A549 (cell line): Measurements from ENCODE around the gene PKN2. TPM values are rescaled to one million over a fixed set of nuclear protein-coding genes. Genes with fewer than 3 reads are reported as not detected.
"Not testable (repeated sequence)": the region's sequence is repeated elsewhere in the genome, so short reads cannot be mapped to it uniquely, and the experiment has no call there.

ENCODE experiments used
- ATAC-seq, 2 experiments: fragments of 200-7000 bp in 1 of 2; fragments of >200 bp in 1 of 2; cut with Nextera tagmentation in 1 of 2; cut with Tn5 transposase in 1 of 2; 3 replicates each; pipeline versions ENCODE4 v1.8.0 to v1.9.1; 2018 to 2020; ENCODE audit warnings: mild to moderate bottlenecking in 1 of 2, moderate library complexity in 1 of 2
- CTCF ChIA-PET: fragments of 300-600 bp; sonication (Branson Sonifier 250); formaldehyde crosslinking; extraction: SDS; loops from one replicate; lab custom pipeline; 2021; ENCODE audit warnings: antibody characterized with exemption, inconsistent platforms; lab: Yijun Ruan, JAX
- POLR2A ChIA-PET: fragments of 350-600 bp; formaldehyde crosslinking; extraction: SDS; loops from one replicate; lab custom pipeline; 2021; ENCODE audit warnings: antibody characterized with exemption, inconsistent platforms; lab: Yijun Ruan, JAX
- DNase-seq, 2 experiments: peaks; one replicate each; pipeline versions ENCODE4 v3.0.0 to v3.0.0-alpha.2; 2011 to 2016; ENCODE audit warnings: low read depth in 1 of 2, low spot score in 1 of 2
- FAIRE-seq: peaks from 2 replicates; lab custom pipeline; 2011; peaks lifted over from hg19 to GRCh38; lab: Jason Lieb, UNC
- H3K27ac ChIP-seq, 2 experiments: fragments of >200 bp; sonication (Bioruptor Twin); formaldehyde crosslinking; 3 replicates each; pipeline ENCODE4 v1.5.1; 2016 to 2017
- H3K4me1 ChIP-seq: fragments of >200 bp; sonication (Bioruptor Twin); formaldehyde crosslinking; 3 replicates; pipeline ENCODE4 v1.6.1; 2016
- H3K4me2 ChIP-seq: fragments of >200 bp; sonication (Bioruptor Twin); formaldehyde crosslinking; 3 replicates; pipeline ENCODE4 v1.6.1; 2016
- H3K4me3 ChIP-seq: fragments of >200 bp; sonication (Bioruptor Twin); formaldehyde crosslinking; 3 replicates; pipeline ENCODE4 v1.5.1; 2016
- H3K9me3 ChIP-seq: fragments of >200 bp; sonication (Bioruptor Twin); formaldehyde crosslinking; 3 replicates; pipeline ENCODE4 v1.6.1; 2016
- ATOH8 ChIP-seq: fragments of 250-450 bp; sonication (Bioruptor Pico); IDR thresholded peaks from 2 replicates; pipeline ENCODE4 v1.5.0; 2020; ENCODE audit warnings: low read depth, mild to moderate bottlenecking, moderate library complexity
- BCL3 ChIP-seq: fragments of >200 bp; sonication (Bioruptor Twin); formaldehyde crosslinking; IDR thresholded peaks from 3 replicates; pipeline ENCODE4 v1.6.1; 2016
- CEBPB ChIP-seq, 2 experiments: fragments of >200 bp in 1 of 2; sonication (Bioruptor Twin) in 1 of 2; formaldehyde crosslinking in 1 of 2; IDR thresholded peaks; 2 replicates each; pipeline ENCODE4 v1.6.1; 2012 to 2016
- CTCF ChIP-seq: fragments of >200 bp; sonication (Bioruptor Twin); formaldehyde crosslinking; IDR thresholded peaks from 3 replicates; pipeline ENCODE4 v1.5.1; 2016
- FOXS1 ChIP-seq: fragments of 250-450 bp; sonication (Bioruptor Pico); IDR thresholded peaks from 2 replicates; pipeline ENCODE4 v1.5.0; 2020; ENCODE audit warnings: mild to moderate bottlenecking, moderate library complexity
- GATA3 ChIP-seq: IDR thresholded peaks from 2 replicates; pipeline ENCODE4 v1.6.1; 2012; ENCODE audit warnings: borderline replicate concordance
- HDAC2 ChIP-seq: fragments of 200-600 bp; sonication (generic); IDR thresholded peaks from 2 replicates; pipeline ENCODE4 v1.6.1; 2016
- HEYL ChIP-seq: fragments of 250-450 bp; sonication (Bioruptor Pico); IDR thresholded peaks from 2 replicates; pipeline ENCODE4 v1.8.0; 2021; ENCODE audit warnings: mild to moderate bottlenecking, moderate library complexity
- HMGXB4 ChIP-seq: fragments of 250-450 bp; sonication (Bioruptor Pico); IDR thresholded peaks from 2 replicates; pipeline ENCODE4 v1.5.0; 2021; ENCODE audit warnings: mild to moderate bottlenecking, moderate library complexity, borderline replicate concordance
- HOXB13 ChIP-seq: fragments of 250-450 bp; sonication (Bioruptor Pico); IDR thresholded peaks from 2 replicates; pipeline ENCODE4 v1.5.0; 2020; ENCODE audit warnings: low read depth, mild to moderate bottlenecking, moderate library complexity
- HOXB5 ChIP-seq: fragments of 250-450 bp; sonication (Bioruptor Pico); IDR thresholded peaks from 2 replicates; pipeline ENCODE4 v1.5.0; 2020; ENCODE audit warnings: mild to moderate bottlenecking, moderate library complexity
- KDM5A ChIP-seq: fragments of 200-600 bp; sonication (generic); IDR thresholded peaks from 2 replicates; pipeline ENCODE4 v1.6.1; 2016; ENCODE audit warnings: antibody characterized with exemption, mild to moderate bottlenecking
- MAX ChIP-seq: IDR thresholded peaks from 2 replicates; pipeline ENCODE4 v1.6.1; 2012
- NPAS2 ChIP-seq: fragments of 250-450 bp; sonication (Bioruptor Pico); IDR thresholded peaks from 2 replicates; pipeline ENCODE4 v1.8.0; 2022; ENCODE audit warnings: mild to moderate bottlenecking, moderate library complexity, borderline replicate concordance
- PHF8 ChIP-seq: fragments of 200-600 bp; sonication (generic); IDR thresholded peaks from 2 replicates; pipeline ENCODE4 v1.6.1; 2016; ENCODE audit warnings: low read depth, mild to moderate bottlenecking, antibody characterized with exemption, moderate library complexity, borderline replicate concordance
- POLR2A ChIP-seq: IDR thresholded peaks from 2 replicates; pipeline ENCODE4 v1.6.1; 2012; ENCODE audit warnings: mild to moderate bottlenecking, low read length
- POLR2AphosphoS2 ChIP-seq: conservative IDR thresholded peaks from 2 replicates; pipeline ENCODE4 v1.6.1; 2012; ENCODE audit warnings: low read length, improper control_type of control experiment, inconsistent platforms
- REST ChIP-seq: fragments of 200-600 bp; sonication (generic); IDR thresholded peaks from 2 replicates; pipeline ENCODE4 v1.6.1; 2016; ENCODE audit warnings: antibody characterized with exemption, mild to moderate bottlenecking, moderate library complexity
- TFCP2L1 ChIP-seq: fragments of 250-450 bp; sonication (Bioruptor Pico); IDR thresholded peaks from 2 replicates; pipeline ENCODE4 v1.5.0; 2021; ENCODE audit warnings: mild to moderate bottlenecking
- TP53 ChIP-seq: fragments of 250-450 bp; sonication (Bioruptor Pico); IDR thresholded peaks from 2 replicates; pipeline ENCODE4 v1.5.0; 2021; ENCODE audit warnings: mild to moderate bottlenecking, moderate library complexity
- ZSCAN20 ChIP-seq: fragments of 250-450 bp; sonication (Bioruptor Pico); IDR thresholded peaks from 2 replicates; pipeline ENCODE4 v1.8.0; 2022; ENCODE audit warnings: mild to moderate bottlenecking, moderate library complexity
- WGBS: methylation state at CpG from one replicate; pipeline ENCODE4 v1.1.6; 2017; ENCODE audit errors: missing lambda C conversion rate; 5-methylcytosine and 5-hydroxymethylcytosine counted together
- polyA plus RNA-seq, 4 experiments: library from polyadenylated mRNA; depleted of rRNA in 3 of 4; stranded (reverse); fragments of >200 nt; fragmentation: RNase III in 1 of 4; extraction: RNeasy Plus Mini Kit Qiagen cat#74134 plus additional on column Dnase treatment in 1 of 4; gene quantifications; 2 replicates in 3 of 4; 3 replicates in 1 of 4; pipeline ENCODE4 v1.2.3, GENCODE V29; 2011 to 2017

Gene PKN2
- polyA plus RNA-seq, 2 of the 4 experiments (the other 2 are of a cell fraction) = 14.4 to 39.6 TPM

- WGBS = 49% methylated on average over 2 of the region's 2 CpGs
- no peaks in the 10 kb centered on the region for H3K9me3 ChIP-seq
- TF ChIP-seq HOXB13 (CRISPR knock-in tag) = no peak
- TF ChIP-seq HOXB5 = no peak
- TF ChIP-seq TFCP2L1 = no peak
- H3K27ac ChIP-seq = no peak overlapping the region
- ATAC-seq (no peak), DNase-seq (no peak), FAIRE-seq (no peak)
- no peak overlapping the region for H3K4me3 ChIP-seq
- CTCF ChIA-PET = no interaction called here
- H3K4me1 ChIP-seq = peaks cover 42% of the 10 kb centered on the region
- H3K4me2 ChIP-seq = peak overlapping the region; percentile 33; the same call in 2 of the 3 replicates
- POLR2A ChIA-PET = no interaction called here
Measured at GRCh38 chr1:88701275-88701674, 17.2 kb downstream of the PKN2 start.

- WGBS = 87% methylated on average over 4 of the region's 5 CpGs
- DNase-seq, H3K27ac ChIP-seq, ATAC-seq, H3K9me3 ChIP-seq, H3K4me3 ChIP-seq, POLR2A ChIA-PET, FAIRE-seq: not testable (repeated sequence)
- H3K4me1 ChIP-seq = peaks cover 40% of the 10 kb centered on the region
- 0 out of 3 replicates have a peak overlapping the region, but pooled peaks have one; percentile 7 for H3K4me2 ChIP-seq
- CTCF ChIA-PET = interaction anchor here (0.6 kb wide), 1 partner anchor 1521 kb away, joined by 3 read pairs; no protein-coding TSS in a partner anchor
- TF ChIP-seq CEBPB (IDR thresholded peaks at IDR 0.05) = peak in 1 of 2 experiments; percentile 37; a peak in 2 of 4 replicates
Measured at GRCh38 chr1:88701793-88702192, 17.7 kb downstream of the PKN2 start.

GRCh38 chr1:88708011-88708410 lies 23.9 kb downstream of the PKN2 start:
- POLR2A ChIA-PET = no interaction called here
- no peak overlapping the region for H3K27ac ChIP-seq
- H3K9me3 ChIP-seq = no peaks in the 10 kb centered on the region
- no peaks in the 10 kb centered on the region for H3K4me1 ChIP-seq
- FAIRE-seq (no peak), ATAC-seq (no peak), DNase-seq (no peak)
- no peak overlapping the region for H3K4me3 ChIP-seq
- no peak for TF ChIP-seq POLR2AphosphoS2
- no peak for TF ChIP-seq CTCF
- TF ChIP-seq GATA3 = no peak
- no peak for TF ChIP-seq HEYL (CRISPR knock-in tag)
- no peak for TF ChIP-seq ATOH8 (CRISPR knock-in tag)
- TF ChIP-seq POLR2A = no peak
- no peak for TF ChIP-seq NPAS2 (CRISPR knock-in tag)
- TF ChIP-seq MAX = no peak
- TF ChIP-seq KDM5A = no peak
- TF ChIP-seq ZSCAN20 (CRISPR knock-in tag) = no peak
- TF ChIP-seq HMGXB4 = no peak
- no peak for TF ChIP-seq TP53 (CRISPR knock-in tag)
- TF ChIP-seq FOXS1 (CRISPR knock-in tag) = no peak
- TF ChIP-seq REST = no peak
- TF ChIP-seq PHF8 = no peak
- no peak for TF ChIP-seq TFCP2L1
- no peak for TF ChIP-seq BCL3
- TF ChIP-seq HDAC2 = no peak
- CTCF ChIA-PET = no interaction called here
- H3K4me2 ChIP-seq = no peak overlapping the region
- 92% methylated on average over 2 of the region's 2 CpGs for WGBS

- CTCF ChIA-PET, H3K4me2 ChIP-seq, POLR2A ChIA-PET, H3K9me3 ChIP-seq, H3K4me3 ChIP-seq, H3K4me1 ChIP-seq, FAIRE-seq, H3K27ac ChIP-seq, ATAC-seq, DNase-seq: not testable (repeated sequence)
- 67% methylated on average over 1 of the region's 1 CpG for WGBS
Measured at GRCh38 chr1:88712907-88713306, 28.8 kb downstream of the PKN2 start.
